SK-N-SH treated with all-trans-retinoic acid at 6 μM for 48 hours (cell line): Measurements from ENCODE around the gene CTLA4.

Experiments used
- ATAC-seq: fragments of 200-7000 bp; cut with Tn5 transposase; 3 replicates; pipeline ENCODE4 v1.9.1; 2020; ENCODE audit warnings: mild to moderate bottlenecking, moderate library complexity
- ARNTL ChIP-seq: fragments of 450-650 bp; formaldehyde crosslinking; IDR thresholded peaks from 2 replicates; pipeline ENCODE4 v1.5.0; 2020; ENCODE audit warnings: low read depth, mild to moderate bottlenecking, moderate library complexity, borderline replicate concordance
- BACH2 ChIP-seq: fragments of 250-450 bp; sonication (Bioruptor Pico); IDR thresholded peaks from 2 replicates; pipeline ENCODE4 v1.9.0; 2021; ENCODE audit warnings: mild to moderate bottlenecking, borderline replicate concordance
- CSDC2 ChIP-seq: fragments of 250-450 bp; sonication (Bioruptor Pico); IDR thresholded peaks from 2 replicates; pipeline ENCODE4 v1.5.0; 2020; ENCODE audit warnings: mild to moderate bottlenecking, moderate library complexity
- ESRRG ChIP-seq: fragments of 250-450 bp; sonication (Bioruptor Pico); IDR thresholded peaks from 2 replicates; pipeline ENCODE4 v1.6.1; 2021; ENCODE audit warnings: mild to moderate bottlenecking
- GLIS3 ChIP-seq: fragments of 250-450 bp; sonication (Bioruptor Pico); IDR thresholded peaks from 2 replicates; pipeline ENCODE4 v1.5.0; 2020; ENCODE audit warnings: mild to moderate bottlenecking, moderate library complexity
- ISL1 ChIP-seq: fragments of 250-450 bp; sonication (Bioruptor Pico); IDR thresholded peaks from 2 replicates; pipeline ENCODE4 v2.1.2; 2022; ENCODE audit warnings: mild to moderate bottlenecking, moderate library complexity
- OSR1 ChIP-seq: fragments of 250-450 bp; sonication (Bioruptor Pico); IDR thresholded peaks from 2 replicates; pipeline ENCODE4 v1.8.0; 2022; ENCODE audit warnings: moderate library complexity, mild to moderate bottlenecking, inconsistent platforms
- PPARA ChIP-seq: fragments of 250-450 bp; sonication (Bioruptor Pico); IDR thresholded peaks from 2 replicates; pipeline ENCODE4 v1.5.0; 2020; ENCODE audit warnings: mild to moderate bottlenecking, borderline replicate concordance
- SNAI2 ChIP-seq: fragments of 250-450 bp; sonication (Bioruptor Pico); IDR thresholded peaks from 2 replicates; pipeline ENCODE4 v1.5.0; 2020; ENCODE audit warnings: mild to moderate bottlenecking, moderate library complexity
- TOX ChIP-seq: fragments of 250-450 bp; sonication (Bioruptor Pico); IDR thresholded peaks from 2 replicates; pipeline ENCODE4 v1.8.0; 2021; ENCODE audit warnings: mild to moderate bottlenecking, moderate library complexity, borderline replicate concordance
- ZC3H10 ChIP-seq: fragments of 250-450 bp; sonication (Bioruptor Pico); IDR thresholded peaks from 2 replicates; pipeline ENCODE4 v1.5.1; 2021; ENCODE audit warnings: mild to moderate bottlenecking, moderate library complexity
- ZFP3 ChIP-seq: fragments of 250-450 bp; sonication (Bioruptor Pico); IDR thresholded peaks from 2 replicates; pipeline ENCODE4 v1.5.0; 2020; ENCODE audit warnings: mild to moderate bottlenecking, moderate library complexity
- ZFP30 ChIP-seq: fragments of 450-650 bp; formaldehyde crosslinking; IDR thresholded peaks from 2 replicates; pipeline ENCODE4 v1.5.0; 2022; ENCODE audit warnings: mild to moderate bottlenecking, moderate library complexity
- ZNF8 ChIP-seq: fragments of 450-650 bp; formaldehyde crosslinking; IDR thresholded peaks from 2 replicates; pipeline ENCODE4 v1.5.0; 2020; ENCODE audit warnings: mild to moderate bottlenecking, moderate library complexity
- TF ChIP-seq, protein P1 (sequence below): fragments of 250-450 bp; sonication (Bioruptor Pico); IDR thresholded peaks from 2 replicates; pipeline ENCODE4 v1.5.0; 2020; ENCODE audit warnings: mild to moderate bottlenecking, moderate library complexity
- TF ChIP-seq, protein P2 (sequence below): fragments of 250-450 bp; sonication (Bioruptor Pico); IDR thresholded peaks from 2 replicates; pipeline ENCODE4 v1.8.0; 2020; ENCODE audit warnings: mild to moderate bottlenecking, moderate library complexity, borderline replicate concordance
- TF ChIP-seq, protein P3 (sequence below): fragments of 250-450 bp; sonication (Bioruptor Pico); IDR thresholded peaks from 2 replicates; pipeline ENCODE4 v1.5.1; 2020; ENCODE audit warnings: low read depth, mild to moderate bottlenecking, moderate library complexity
- TF ChIP-seq, protein P4 (sequence below): fragments of 250-450 bp; sonication (Bioruptor Pico); IDR thresholded peaks from 2 replicates; pipeline ENCODE4 v1.8.0; 2021; ENCODE audit warnings: low read depth, mild to moderate bottlenecking, moderate library complexity, borderline replicate concordance

Gene CTLA4

DNA sequence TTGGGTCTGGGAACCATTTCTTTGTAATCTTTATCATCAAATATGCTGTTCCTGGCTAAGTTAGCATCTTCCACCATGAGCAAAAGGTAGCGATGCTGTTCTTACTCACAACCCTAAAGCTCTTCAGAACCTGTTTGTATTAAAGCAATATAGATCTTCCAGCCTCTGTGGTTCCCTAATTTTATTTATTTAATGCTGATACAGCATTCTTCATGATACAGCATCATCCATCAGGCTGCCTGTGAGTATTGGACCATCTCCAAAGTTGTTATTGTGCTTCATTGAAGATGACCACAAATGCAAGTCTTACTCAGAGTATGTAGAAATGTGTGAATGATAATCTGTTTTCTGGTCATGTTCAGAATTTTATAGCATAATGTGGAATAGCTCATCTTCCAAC is 40.9 kb upstream of the CTLA4 start (continued):
- TF ChIP-seq, protein P1, sequence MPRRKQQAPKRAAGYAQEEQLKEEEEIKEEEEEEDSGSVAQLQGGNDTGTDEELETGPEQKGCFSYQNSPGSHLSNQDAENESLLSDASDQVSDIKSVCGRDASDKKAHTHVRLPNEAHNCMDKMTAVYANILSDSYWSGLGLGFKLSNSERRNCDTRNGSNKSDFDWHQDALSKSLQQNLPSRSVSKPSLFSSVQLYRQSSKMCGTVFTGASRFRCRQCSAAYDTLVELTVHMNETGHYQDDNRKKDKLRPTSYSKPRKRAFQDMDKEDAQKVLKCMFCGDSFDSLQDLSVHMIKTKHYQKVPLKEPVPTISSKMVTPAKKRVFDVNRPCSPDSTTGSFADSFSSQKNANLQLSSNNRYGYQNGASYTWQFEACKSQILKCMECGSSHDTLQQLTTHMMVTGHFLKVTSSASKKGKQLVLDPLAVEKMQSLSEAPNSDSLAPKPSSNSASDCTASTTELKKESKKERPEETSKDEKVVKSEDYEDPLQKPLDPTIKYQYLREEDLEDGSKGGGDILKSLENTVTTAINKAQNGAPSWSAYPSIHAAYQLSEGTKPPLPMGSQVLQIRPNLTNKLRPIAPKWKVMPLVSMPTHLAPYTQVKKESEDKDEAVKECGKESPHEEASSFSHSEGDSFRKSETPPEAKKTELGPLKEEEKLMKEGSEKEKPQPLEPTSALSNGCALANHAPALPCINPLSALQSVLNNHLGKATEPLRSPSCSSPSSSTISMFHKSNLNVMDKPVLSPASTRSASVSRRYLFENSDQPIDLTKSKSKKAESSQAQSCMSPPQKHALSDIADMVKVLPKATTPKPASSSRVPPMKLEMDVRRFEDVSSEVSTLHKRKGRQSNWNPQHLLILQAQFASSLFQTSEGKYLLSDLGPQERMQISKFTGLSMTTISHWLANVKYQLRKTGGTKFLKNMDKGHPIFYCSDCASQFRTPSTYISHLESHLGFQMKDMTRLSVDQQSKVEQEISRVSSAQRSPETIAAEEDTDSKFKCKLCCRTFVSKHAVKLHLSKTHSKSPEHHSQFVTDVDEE (CRISPR knock-in tag) = no peak

DNA sequence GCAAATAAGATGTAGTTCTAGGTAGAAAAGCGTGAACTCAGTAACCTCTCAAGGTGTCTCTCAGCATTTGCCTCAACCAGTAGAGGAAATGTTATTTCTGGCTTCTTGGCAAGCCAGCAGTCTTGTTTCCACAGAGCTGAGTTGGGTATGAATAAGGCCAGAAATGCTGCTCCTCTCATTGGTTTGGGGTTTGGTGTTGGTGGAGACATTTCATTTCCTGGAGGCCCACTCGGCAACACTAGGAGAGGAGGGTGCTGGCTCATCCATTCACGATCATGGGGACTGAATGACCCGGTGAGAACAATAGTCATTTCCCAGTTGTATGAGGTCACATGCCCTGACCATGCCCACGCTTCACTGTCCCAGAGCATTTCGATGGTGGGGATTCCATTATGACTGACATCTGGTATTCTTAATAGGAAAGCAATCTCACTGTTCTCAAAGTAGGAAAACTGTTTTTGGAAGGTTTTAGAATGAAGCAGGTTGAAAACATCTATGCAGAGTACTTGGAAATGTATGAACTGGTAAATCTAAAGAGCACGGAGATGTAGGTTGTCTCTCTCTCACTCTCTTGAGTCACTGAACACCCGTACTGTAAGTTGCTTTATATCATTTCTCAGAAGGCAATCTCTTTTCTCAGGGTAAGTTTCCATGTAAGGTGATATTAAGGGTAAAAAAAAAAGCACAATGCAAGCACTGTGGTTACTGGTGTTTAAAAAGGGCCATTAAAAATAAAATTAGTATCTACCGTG is 37.1 kb upstream of the CTLA4 start:
- no peak for TF ChIP-seq ZC3H10 (CRISPR knock-in tag)
- TF ChIP-seq, protein P2, sequence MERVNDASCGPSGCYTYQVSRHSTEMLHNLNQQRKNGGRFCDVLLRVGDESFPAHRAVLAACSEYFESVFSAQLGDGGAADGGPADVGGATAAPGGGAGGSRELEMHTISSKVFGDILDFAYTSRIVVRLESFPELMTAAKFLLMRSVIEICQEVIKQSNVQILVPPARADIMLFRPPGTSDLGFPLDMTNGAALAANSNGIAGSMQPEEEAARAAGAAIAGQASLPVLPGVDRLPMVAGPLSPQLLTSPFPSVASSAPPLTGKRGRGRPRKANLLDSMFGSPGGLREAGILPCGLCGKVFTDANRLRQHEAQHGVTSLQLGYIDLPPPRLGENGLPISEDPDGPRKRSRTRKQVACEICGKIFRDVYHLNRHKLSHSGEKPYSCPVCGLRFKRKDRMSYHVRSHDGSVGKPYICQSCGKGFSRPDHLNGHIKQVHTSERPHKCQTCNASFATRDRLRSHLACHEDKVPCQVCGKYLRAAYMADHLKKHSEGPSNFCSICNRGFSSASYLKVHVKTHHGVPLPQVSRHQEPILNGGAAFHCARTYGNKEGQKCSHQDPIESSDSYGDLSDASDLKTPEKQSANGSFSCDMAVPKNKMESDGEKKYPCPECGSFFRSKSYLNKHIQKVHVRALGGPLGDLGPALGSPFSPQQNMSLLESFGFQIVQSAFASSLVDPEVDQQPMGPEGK (CRISPR knock-in tag) = no peak
- no peak for ATAC-seq

DNA sequence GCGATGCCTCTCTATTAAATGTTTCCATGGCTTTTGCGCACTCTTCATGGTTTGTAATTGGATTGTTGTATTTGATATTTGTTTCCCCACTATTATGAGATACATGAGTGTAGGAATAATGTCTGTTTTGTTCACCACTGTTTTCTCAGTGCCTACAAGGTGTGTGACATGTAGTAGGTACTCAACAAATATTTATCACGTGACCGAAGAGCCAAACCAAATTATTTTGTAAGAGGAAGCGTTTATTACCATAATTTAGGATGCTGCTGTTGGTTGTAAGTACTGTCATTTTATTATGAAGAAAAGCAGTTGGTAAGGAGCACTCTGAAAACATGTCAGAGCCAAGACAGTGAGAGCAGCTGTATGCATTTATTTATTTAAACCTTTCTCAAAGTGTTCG is 32.2 kb upstream of the CTLA4 start:
- TF ChIP-seq SNAI2 (CRISPR knock-in tag) = no peak
- no peak for TF ChIP-seq ARNTL (CRISPR knock-in tag)
- no peak for TF ChIP-seq CSDC2
- no peak for TF ChIP-seq PPARA (CRISPR knock-in tag)
- no peak for TF ChIP-seq ZFP30
- no peak for TF ChIP-seq ZFP3
- no peak for TF ChIP-seq GLIS3 (CRISPR knock-in tag)
- no peak for TF ChIP-seq BACH2 (CRISPR knock-in tag)
- no peak for TF ChIP-seq ESRRG
- TF ChIP-seq, protein P1 (CRISPR knock-in tag) = no peak
- TF ChIP-seq ISL1 (CRISPR knock-in tag) = no peak
- TF ChIP-seq OSR1 (CRISPR knock-in tag) = no peak
- no peak for ATAC-seq

DNA sequence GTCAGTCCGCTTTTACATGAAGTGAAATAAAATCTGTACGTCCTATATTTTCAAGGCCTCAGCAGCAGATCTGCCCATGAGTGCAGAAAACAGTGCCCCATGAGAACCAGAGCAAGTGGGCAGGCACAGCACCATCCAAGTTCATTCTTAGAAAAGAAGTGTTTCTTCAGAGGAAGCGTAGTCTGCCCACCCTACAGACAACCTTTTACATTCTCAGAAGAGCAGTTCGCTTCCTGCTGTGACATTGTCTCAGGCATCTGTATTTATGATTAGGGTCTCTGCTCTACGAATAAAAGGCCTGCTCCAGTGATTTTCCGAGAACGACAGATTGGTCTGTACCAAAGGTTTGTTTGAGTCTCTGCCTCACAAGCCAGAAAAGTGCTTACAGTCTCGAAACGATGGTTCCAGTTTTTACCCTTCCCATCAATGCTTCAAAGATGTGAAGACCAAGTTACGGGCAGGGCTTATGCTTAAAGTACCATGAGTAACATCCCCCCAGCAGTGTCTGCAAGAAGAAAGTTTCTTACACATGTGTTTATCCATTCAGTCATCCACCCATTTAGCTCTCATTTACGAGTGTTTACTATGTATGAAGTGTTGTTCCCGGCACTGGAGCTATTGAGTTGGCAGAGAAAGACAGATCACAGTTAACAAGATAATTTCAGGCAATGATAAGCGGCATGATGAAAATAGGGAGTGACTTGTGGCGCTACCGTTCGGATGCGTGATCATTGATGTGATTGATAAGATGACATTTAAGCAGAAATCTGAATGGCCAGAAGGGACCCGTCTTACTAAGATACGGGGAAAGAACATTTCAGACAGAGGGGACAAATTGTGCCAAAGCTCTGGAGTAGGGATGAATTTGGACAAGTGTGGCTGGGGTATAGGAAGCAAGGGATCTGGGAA is 31.4 kb upstream of the CTLA4 start:
- no peak for ATAC-seq
- TF ChIP-seq, protein P3, sequence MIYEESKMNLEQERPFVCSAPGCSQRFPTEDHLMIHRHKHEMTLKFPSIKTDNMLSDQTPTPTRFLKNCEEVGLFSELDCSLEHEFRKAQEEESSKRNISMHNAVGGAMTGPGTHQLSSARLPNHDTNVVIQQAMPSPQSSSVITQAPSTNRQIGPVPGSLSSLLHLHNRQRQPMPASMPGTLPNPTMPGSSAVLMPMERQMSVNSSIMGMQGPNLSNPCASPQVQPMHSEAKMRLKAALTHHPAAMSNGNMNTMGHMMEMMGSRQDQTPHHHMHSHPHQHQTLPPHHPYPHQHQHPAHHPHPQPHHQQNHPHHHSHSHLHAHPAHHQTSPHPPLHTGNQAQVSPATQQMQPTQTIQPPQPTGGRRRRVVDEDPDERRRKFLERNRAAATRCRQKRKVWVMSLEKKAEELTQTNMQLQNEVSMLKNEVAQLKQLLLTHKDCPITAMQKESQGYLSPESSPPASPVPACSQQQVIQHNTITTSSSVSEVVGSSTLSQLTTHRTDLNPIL (CRISPR knock-in tag) = no peak
- TF ChIP-seq ZC3H10 (CRISPR knock-in tag) (no peak), ZFP30 (no peak), ARNTL (CRISPR knock-in tag) (no peak), TOX (CRISPR knock-in tag) (no peak), ZNF8 (CRISPR knock-in tag) (no peak)
- TF ChIP-seq, protein P4, sequence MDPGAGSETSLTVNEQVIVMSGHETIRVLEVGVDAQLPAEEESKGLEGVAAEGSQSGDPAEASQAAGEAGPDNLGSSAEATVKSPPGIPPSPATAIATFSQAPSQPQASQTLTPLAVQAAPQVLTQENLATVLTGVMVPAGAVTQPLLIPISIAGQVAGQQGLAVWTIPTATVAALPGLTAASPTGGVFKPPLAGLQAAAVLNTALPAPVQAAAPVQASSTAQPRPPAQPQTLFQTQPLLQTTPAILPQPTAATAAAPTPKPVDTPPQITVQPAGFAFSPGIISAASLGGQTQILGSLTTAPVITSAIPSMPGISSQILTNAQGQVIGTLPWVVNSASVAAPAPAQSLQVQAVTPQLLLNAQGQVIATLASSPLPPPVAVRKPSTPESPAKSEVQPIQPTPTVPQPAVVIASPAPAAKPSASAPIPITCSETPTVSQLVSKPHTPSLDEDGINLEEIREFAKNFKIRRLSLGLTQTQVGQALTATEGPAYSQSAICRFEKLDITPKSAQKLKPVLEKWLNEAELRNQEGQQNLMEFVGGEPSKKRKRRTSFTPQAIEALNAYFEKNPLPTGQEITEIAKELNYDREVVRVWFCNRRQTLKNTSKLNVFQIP (CRISPR knock-in tag) = no peak
